ENCODE data around the gene PPP4R1. TPM values are rescaled to one million over a fixed set of nuclear protein-coding genes. Genes with fewer than 3 reads are reported as not detected.

The PPP4R1 gene
- total RNA-seq, 1 donor from 2014 or later, result 131 TPM

GRCh38 chr18:9596226-9596625 lies 18.1 kb downstream of the PPP4R1 start:
- Mint-ChIP-seq H3K4me3 (ENCODE audit: unreplicated experiment) (no peak overlapping the region), H3K27ac (ENCODE audit: unreplicated experiment) (peak overlapping the region; percentile 78), H3K27me3 (ENCODE audit: unreplicated experiment) (no peaks in the 10 kb centered on the region), H3K4me1 (ENCODE audit: unreplicated experiment) (peaks cover 32% of the 10 kb centered on the region), H3K9me3 (ENCODE audit: unreplicated experiment) (peaks cover 9% of the 10 kb centered on the region), H3K36me3 (ENCODE audit: unreplicated experiment) (peaks cover 25% of the 10 kb centered on the region)
- no peak for TF ChIP-seq CTCF (IDR thresholded peaks at IDR 0.05)
- no peak for DNase-seq (ENCODE audit: extremely low spot score, unreplicated experiment)

GRCh38 chr18:9594823-9595596 lies 19.3 kb downstream of the PPP4R1 start:
- peak overlapping the region; percentile 80 for H3K27ac Mint-ChIP-seq (ENCODE audit: unreplicated experiment)
- no peak for TF ChIP-seq CTCF (IDR thresholded peaks at IDR 0.05)
- H3K36me3 Mint-ChIP-seq (ENCODE audit: unreplicated experiment), result peaks cover 25% of the 10 kb centered on the region
- H3K4me1 Mint-ChIP-seq (ENCODE audit: unreplicated experiment), result peaks cover 32% of the 10 kb centered on the region
- peaks cover 7% of the 10 kb centered on the region for H3K9me3 Mint-ChIP-seq (ENCODE audit: unreplicated experiment)
- H3K27me3 Mint-ChIP-seq (ENCODE audit: unreplicated experiment), result no peaks in the 10 kb centered on the region
- H3K4me3 Mint-ChIP-seq (ENCODE audit: unreplicated experiment), result no peak overlapping the region
- no peak for DNase-seq (ENCODE audit: extremely low spot score, unreplicated experiment)

GRCh38 chr18:9587924-9588323 lies 26.4 kb downstream of the PPP4R1 start:
- peaks cover 48% of the 10 kb centered on the region for H3K36me3 Mint-ChIP-seq (ENCODE audit: unreplicated experiment)

GRCh38 chr18:9586814-9587213 lies 27.5 kb downstream of the PPP4R1 start:
- no peaks in the 10 kb centered on the region for H3K4me1 Mint-ChIP-seq (ENCODE audit: unreplicated experiment)
- no peak overlapping the region for H3K27ac Mint-ChIP-seq (ENCODE audit: unreplicated experiment)
- H3K36me3 Mint-ChIP-seq (ENCODE audit: unreplicated experiment), result peaks cover 52% of the 10 kb centered on the region
- H3K4me3 Mint-ChIP-seq (ENCODE audit: unreplicated experiment), result no peak overlapping the region
- DNase-seq (ENCODE audit: extremely low spot score, unreplicated experiment), result no peak
- no peaks in the 10 kb centered on the region for H3K27me3 Mint-ChIP-seq (ENCODE audit: unreplicated experiment)
- no peak for TF ChIP-seq CTCF (IDR thresholded peaks at IDR 0.05)
- H3K9me3 Mint-ChIP-seq (ENCODE audit: unreplicated experiment), result peaks cover 9% of the 10 kb centered on the region

More at GRCh38 chr18:9587924-9588323, 26.4 kb downstream of the PPP4R1 start:
- no peak for TF ChIP-seq CTCF (IDR thresholded peaks at IDR 0.05)
- Mint-ChIP-seq H3K27me3 (ENCODE audit: unreplicated experiment) (no peaks in the 10 kb centered on the region), H3K27ac (ENCODE audit: unreplicated experiment) (no peak overlapping the region), H3K4me1 (ENCODE audit: unreplicated experiment) (no peaks in the 10 kb centered on the region), H3K4me3 (ENCODE audit: unreplicated experiment) (no peak overlapping the region), H3K9me3 (ENCODE audit: unreplicated experiment) (no peaks in the 10 kb centered on the region)
- DNase-seq (ENCODE audit: extremely low spot score, unreplicated experiment), result no peak

GRCh38 chr18:9581667-9582066 lies 32.7 kb downstream of the PPP4R1 start:
- peaks cover 57% of the 10 kb centered on the region for H3K36me3 Mint-ChIP-seq (ENCODE audit: unreplicated experiment)
- no peaks in the 10 kb centered on the region for H3K27me3 Mint-ChIP-seq (ENCODE audit: unreplicated experiment)
- no peak overlapping the region for H3K4me3 Mint-ChIP-seq (ENCODE audit: unreplicated experiment)
- TF ChIP-seq CTCF (IDR thresholded peaks at IDR 0.05), result no peak
- peaks cover 15% of the 10 kb centered on the region for H3K9me3 Mint-ChIP-seq (ENCODE audit: unreplicated experiment)
- peaks cover 4% of the 10 kb centered on the region for H3K4me1 Mint-ChIP-seq (ENCODE audit: unreplicated experiment)
- H3K27ac Mint-ChIP-seq (ENCODE audit: unreplicated experiment), result no peak overlapping the region
- DNase-seq (ENCODE audit: extremely low spot score, unreplicated experiment), result no peak

Data from osteocyte (in vitro differentiated cells).